ENCODE results near the gene RSBN1.

- no peak for TF ChIP-seq CTCF (conservative IDR thresholded peaks at IDR 0.05 in 1 of 2, IDR thresholded peaks at IDR 0.05 in 1 of 2; ENCODE audit: low read depth in 1 of 2, low read length in 2 of 2)
- no peak for TF ChIP-seq EZH2 (IDR thresholded peaks at IDR 0.05; ENCODE audit: low read length, missing control alignments)
Measured at GRCh38 chr1:113784104-113784779, 28.0 kb downstream of the RSBN1 start.

Measured in fibroblast of lung (primary cell).